PC-9 (cell line): ENCODE measurements around the gene PITX3. TPM values are rescaled to one million over a fixed set of nuclear protein-coding genes. Genes with fewer than 3 reads are reported as not detected.

Experiments
- BruUV-seq: library from RNA; stranded (reverse); fragments of 400-500 nt; replicated peaks from 2 replicates; lab custom pipeline; 2021; lab: Mats Ljungman, UMichigan
- CTCF ChIA-PET: fragments of 300-600 bp; sonication (Branson Sonifier 250); formaldehyde crosslinking; loops from one replicate; lab custom pipeline; 2022; ENCODE audit warnings: antibody characterized with exemption; lab: Charles Lee
- POLR2A ChIA-PET: fragments of 300-600 bp; sonication (Branson Sonifier 250); formaldehyde crosslinking; loops from one replicate; lab custom pipeline; 2022; ENCODE audit warnings: antibody characterized with exemption; ENCODE audit not compliant: unreplicated experiment; lab: Charles Lee
- DNase-seq, 2 experiments: peaks; one replicate each; pipeline versions ENCODE4 v3.0.0 to v3.0.0-alpha.2; 2015 to 2022; ENCODE audit warnings: mixed read lengths in 1 of 2
- H2AFZ ChIP-seq: fragments of 200-600 bp; sonication (generic); 2 replicates; pipeline ENCODE4 v1.8.1; 2017; ENCODE audit warnings: antibody characterized with exemption
- H3F3A ChIP-seq: fragments of 200-600 bp; sonication (generic); 2 replicates; pipeline ENCODE4 v1.8.1; 2017; ENCODE audit warnings: antibody characterized with exemption, mild to moderate bottlenecking, low read depth; ENCODE audit not compliant: insufficient read depth
- H3K27ac ChIP-seq: fragments of 200-600 bp; sonication (generic); 2 replicates; pipeline ENCODE4 v1.6.1; 2016; ENCODE audit warnings: mixed run types
- H3K27me3 ChIP-seq: fragments of 200-600 bp; sonication (generic); 2 replicates; pipeline ENCODE4 v1.6.1; 2016; ENCODE audit warnings: low read depth, mixed run types; ENCODE audit not compliant: insufficient read depth
- H3K36me3 ChIP-seq: fragments of 200-600 bp; sonication (generic); 2 replicates; pipeline ENCODE4 v1.6.1; 2016; ENCODE audit warnings: low read depth, mixed run types
- H3K4me1 ChIP-seq: fragments of 200-600 bp; sonication (generic); replicated peaks from 2 replicates; pipeline ENCODE4 v1.6.1; 2016; ENCODE audit warnings: mixed run types; ENCODE audit not compliant: insufficient read depth
- H3K4me2 ChIP-seq: fragments of 200-600 bp; sonication (generic); 2 replicates; pipeline ENCODE4 v1.6.1; 2017; ENCODE audit warnings: mixed run types
- H3K4me3 ChIP-seq: fragments of 200-600 bp; sonication (generic); 2 replicates; pipeline ENCODE4 v1.6.1; 2016; ENCODE audit warnings: mixed run types
- H3K79me2 ChIP-seq: fragments of 200-600 bp; sonication (generic); 2 replicates; pipeline ENCODE4 v1.6.1; 2017; ENCODE audit warnings: low read depth, mixed run types
- H3K9me2 ChIP-seq: fragments of 200-600 bp; sonication (generic); 2 replicates; pipeline ENCODE4 v1.8.1; 2017; ENCODE audit warnings: mild to moderate bottlenecking; ENCODE audit not compliant: insufficient read depth
- H3K9me3 ChIP-seq: fragments of 200-600 bp; sonication (generic); 2 replicates; pipeline ENCODE4 v1.8.1; 2016; ENCODE audit warnings: low read depth; ENCODE audit not compliant: insufficient read depth
- H4K20me1 ChIP-seq: fragments of 200-600 bp; sonication (generic); 2 replicates; pipeline ENCODE4 v1.8.1; 2017; ENCODE audit not compliant: insufficient read depth
- CTCF ChIP-seq: fragments of 200-600 bp; sonication (generic); conservative IDR thresholded peaks from 2 replicates; pipeline ENCODE4 v1.6.1; 2017; ENCODE audit warnings: mixed run types, antibody characterized with exemption, mild to moderate bottlenecking, moderate library complexity
- EZH2 ChIP-seq: fragments of 200-600 bp; sonication (generic); IDR thresholded peaks from 2 replicates; pipeline ENCODE4 v1.8.0; 2017; ENCODE audit warnings: antibody characterized with exemption, low read depth
- intact Hi-C: fragments of 100-400 bp; cut with micrococcal nuclease; formaldehyde crosslinking; loops from one replicate; pipeline ENCODE4 v1.10.0; 2022; ENCODE audit not compliant: unreplicated experiment
- total RNA-seq: library from RNA; stranded (reverse); gene quantifications from 2 replicates; pipeline ENCODE4 v1.2.3, GENCODE V29; 2021

Gene PITX3
- total RNA-seq, 1 experiment from 2014 or later: not detected

- H3K27ac ChIP-seq: no peak overlapping the region
Observed at GRCh38 chr10:102269017-102269416, 27.7 kb upstream of the PITX3 start.

GRCh38 chr10:102268375-102268888 is 27.1 kb upstream of the PITX3 start:
- TF ChIP-seq EZH2 (no peak), CTCF (no peak)
- Histone ChIP-seq H3K27ac (no peak overlapping the region), H3K27me3 (no peaks in the 10 kb centered on the region), H3K9me2 (no peaks in the 10 kb centered on the region), H3F3A (no peaks in the 10 kb centered on the region; the same call in 1 of the 2 replicates), H4K20me1 (no peaks in the 10 kb centered on the region), H3K4me3 (no peak overlapping the region), H3K4me1 (no peaks in the 10 kb centered on the region), H3K79me2 (no peaks in the 10 kb centered on the region), H2AFZ (no peak overlapping the region), H3K9me3 (no peaks in the 10 kb centered on the region), H3K4me2 (no peak overlapping the region), H3K36me3 (no peaks in the 10 kb centered on the region)
- ChIA-PET CTCF (no interaction called here), POLR2A (no interaction called here)
- no peak for DNase-seq
- intact Hi-C loops: no loop called here
- BruUV-seq: no TSS peak

More at GRCh38 chr10:102269017-102269416, 27.7 kb upstream of the PITX3 start:
- Histone ChIP-seq H2AFZ (no peak overlapping the region), H3K4me3 (no peak overlapping the region), H3K9me2 (no peaks in the 10 kb centered on the region), H3K9me3 (no peaks in the 10 kb centered on the region), H3K4me1 (no peaks in the 10 kb centered on the region), H3F3A (no peaks in the 10 kb centered on the region; the same call in 1 of the 2 replicates), H3K36me3 (no peaks in the 10 kb centered on the region), H3K27me3 (no peaks in the 10 kb centered on the region), H3K4me2 (no peak overlapping the region), H3K79me2 (no peaks in the 10 kb centered on the region), H4K20me1 (no peaks in the 10 kb centered on the region)
- ChIA-PET POLR2A (no interaction called here), CTCF (no interaction called here)
- TF ChIP-seq CTCF (no peak), EZH2 (no peak)
- intact Hi-C loops: no loop called here
- BruUV-seq: no TSS peak
- no peak for DNase-seq

- H3F3A ChIP-seq: no peaks in the 10 kb centered on the region; the same call in 1 of the 2 replicates
- H3K9me2 ChIP-seq: no peaks in the 10 kb centered on the region
- H3K27me3 ChIP-seq: no peaks in the 10 kb centered on the region
- H3K4me3 ChIP-seq: no peak overlapping the region
- H3K27ac ChIP-seq: no peak overlapping the region
- H3K79me2 ChIP-seq: no peaks in the 10 kb centered on the region
- CTCF ChIA-PET: no interaction called here
- no peak for DNase-seq
- BruUV-seq: no TSS peak
- H3K9me3 ChIP-seq: no peaks in the 10 kb centered on the region
- H3K4me1 ChIP-seq: no peaks in the 10 kb centered on the region
- no peaks in the 10 kb centered on the region for H3K36me3 ChIP-seq
- POLR2A ChIA-PET: no interaction called here
- no peaks in the 10 kb centered on the region for H4K20me1 ChIP-seq
- intact Hi-C loops: no loop called here
- no peak overlapping the region for H3K4me2 ChIP-seq
- TF ChIP-seq EZH2: no peak
- TF ChIP-seq CTCF: no peak
- H2AFZ ChIP-seq: no peak overlapping the region
Observed at GRCh38 chr10:102267748-102268147, 26.4 kb upstream of the PITX3 start.
